MM.1S (cell line): Measurements from ENCODE around the gene BAZ1B.
"Not testable (repeated sequence)": the region's sequence is repeated elsewhere in the genome, so short reads cannot be mapped to it uniquely, and the experiment has no call there.

Experiments used
- DNase-seq: peaks from one replicate; pipeline ENCODE4 v3.0.0-alpha.2; 2015
- H2AFZ ChIP-seq: fragments of 300-600 bp; sonication (generic); 2 replicates; pipeline ENCODE4 v1.6.0; 2016; ENCODE audit warnings: antibody characterized with exemption, low read length
- H3F3A ChIP-seq: fragments of 300-600 bp; sonication (generic); 2 replicates; pipeline ENCODE4 v1.6.1; 2016; ENCODE audit warnings: mild to moderate bottlenecking, antibody characterized with exemption, low read length, moderate library complexity, mixed read lengths; ENCODE audit not compliant: insufficient read depth
- H3K27ac ChIP-seq: fragments of 300-600 bp; sonication (generic); 2 replicates; pipeline ENCODE4 v1.5.1; 2016; ENCODE audit warnings: mild to moderate bottlenecking, low read length
- H3K27me3 ChIP-seq: fragments of 300-600 bp; sonication (generic); replicated peaks from 2 replicates; pipeline ENCODE4 v1.6.0; 2016; ENCODE audit warnings: low read length; ENCODE audit not compliant: insufficient read depth
- H3K36me3 ChIP-seq: fragments of 300-600 bp; sonication (generic); replicated peaks from 2 replicates; pipeline ENCODE4 v1.6.1; 2016; ENCODE audit warnings: mild to moderate bottlenecking, low read length, mixed read lengths; ENCODE audit not compliant: insufficient read depth
- H3K4me1 ChIP-seq: fragments of 300-600 bp; sonication (generic); 2 replicates; pipeline ENCODE4 v1.6.1; 2016; ENCODE audit warnings: low read length, mixed read lengths
- H3K4me2 ChIP-seq: fragments of 300-600 bp; sonication (generic); 2 replicates; pipeline ENCODE4 v1.6.0; 2016; ENCODE audit warnings: low read depth, low read length
- H3K4me3 ChIP-seq: fragments of 300-600 bp; sonication (generic); 2 replicates; pipeline ENCODE4 v1.5.1; 2016; ENCODE audit warnings: low read length, mixed read lengths
- H3K79me2 ChIP-seq: fragments of 300-600 bp; sonication (generic); 2 replicates; pipeline ENCODE4 v1.6.1; 2016; ENCODE audit warnings: mixed run types, low read length, mixed read lengths
- H3K9ac ChIP-seq: fragments of 300-600 bp; sonication (generic); 2 replicates; pipeline ENCODE4 v1.6.1; 2016; ENCODE audit warnings: low read length, mixed read lengths
- H3K9me2 ChIP-seq: fragments of 300-600 bp; sonication (generic); replicated peaks from 2 replicates; pipeline ENCODE4 v1.6.1; 2016; ENCODE audit warnings: mild to moderate bottlenecking, low read length, mixed read lengths; ENCODE audit not compliant: insufficient read depth
- H3K9me3 ChIP-seq: fragments of 300-600 bp; sonication (generic); replicated peaks from 2 replicates; pipeline ENCODE4 v1.6.1; 2016; ENCODE audit warnings: mild to moderate bottlenecking, low read length, mixed read lengths; ENCODE audit not compliant: insufficient read depth
- H4K20me1 ChIP-seq: fragments of 300-600 bp; sonication (generic); 2 replicates; pipeline ENCODE4 v1.6.1; 2016; ENCODE audit warnings: mild to moderate bottlenecking, low read length, moderate library complexity, mixed read lengths; ENCODE audit not compliant: insufficient read depth
- CTCF ChIP-seq: fragments of 300-600 bp; sonication (generic); IDR thresholded peaks from 2 replicates; pipeline ENCODE4 v1.5.1; 2016; ENCODE audit warnings: antibody characterized with exemption, low read length, mixed read lengths
- EZH2 ChIP-seq: fragments of 300-600 bp; sonication (generic); optimal IDR thresholded peaks from 2 replicates; pipeline ENCODE3; 2017; ENCODE audit warnings: low read depth, mild to moderate bottlenecking, antibody characterized with exemption, low read length, mixed read lengths
- EZH2phosphoT487 ChIP-seq: fragments of 300-600 bp; sonication (generic); IDR thresholded peaks from 2 replicates; pipeline ENCODE4 v1.6.1; 2018; ENCODE audit warnings: antibody characterized with exemption, low read length

The BAZ1B gene

GRCh38 chr7:73504017-73504416 lies 18.1 kb downstream of the BAZ1B start:
- Histone ChIP-seq H3K27me3 (no peaks in the 10 kb centered on the region), H3K36me3 (peaks cover 34% of the 10 kb centered on the region), H3K4me1 (no peaks in the 10 kb centered on the region), H2AFZ (no peak overlapping the region), H3K9me3 (no peaks in the 10 kb centered on the region), H3K4me3 (no peak overlapping the region), H3K27ac (no peak overlapping the region), H3K9me2 (no peaks in the 10 kb centered on the region), H3K4me2 (no peak overlapping the region), H4K20me1 (peaks cover 7% of the 10 kb centered on the region; the same call in 1 of the 2 replicates), H3K79me2 (peaks cover 89% of the 10 kb centered on the region), H3F3A (no peaks in the 10 kb centered on the region), H3K9ac (no peak overlapping the region)
- TF ChIP-seq CTCF, result no peak
- no peak for TF ChIP-seq EZH2
- no peak for TF ChIP-seq EZH2phosphoT487
- DNase-seq, result no peak

GRCh38 chr7:73503229-73503628 lies 18.9 kb downstream of the BAZ1B start:
- H3K79me2 ChIP-seq, result peaks cover 89% of the 10 kb centered on the region
- TF ChIP-seq CTCF (no peak), EZH2phosphoT487 (no peak), EZH2 (no peak)
- H4K20me1 ChIP-seq, result peaks cover 7% of the 10 kb centered on the region; the same call in 1 of the 2 replicates

GRCh38 chr7:73496626-73497025 lies 25.5 kb downstream of the BAZ1B start:
- DNase-seq, result no peak
- no peaks in the 10 kb centered on the region; the same call in 1 of the 2 replicates for H3F3A ChIP-seq
- peaks cover 20% of the 10 kb centered on the region for H3K36me3 ChIP-seq
- no peaks in the 10 kb centered on the region for H3K9me3 ChIP-seq
- no peak overlapping the region for H2AFZ ChIP-seq
- peaks cover 10% of the 10 kb centered on the region; the same call in 1 of the 2 replicates for H4K20me1 ChIP-seq
- no peak overlapping the region for H3K4me2 ChIP-seq
- no peak overlapping the region for H3K27ac ChIP-seq
- H3K4me3 ChIP-seq, result no peak overlapping the region
- no peaks in the 10 kb centered on the region for H3K27me3 ChIP-seq
- H3K79me2 ChIP-seq, result peaks cover 87% of the 10 kb centered on the region
- H3K9ac ChIP-seq, result no peak overlapping the region
- H3K4me1 ChIP-seq, result no peaks in the 10 kb centered on the region
- no peaks in the 10 kb centered on the region for H3K9me2 ChIP-seq
- no peak for TF ChIP-seq EZH2phosphoT487
- TF ChIP-seq EZH2, result no peak
- TF ChIP-seq CTCF, result no peak

More at GRCh38 chr7:73503229-73503628, 18.9 kb downstream of the BAZ1B start:
- Histone ChIP-seq H3K9me3 (no peaks in the 10 kb centered on the region), H3F3A (no peaks in the 10 kb centered on the region), H3K4me1 (no peaks in the 10 kb centered on the region), H3K36me3 (peaks cover 31% of the 10 kb centered on the region), H3K27ac (no peak overlapping the region), H3K4me2 (no peak overlapping the region), H3K9ac (no peak overlapping the region), H2AFZ (no peak overlapping the region), H3K4me3 (no peak overlapping the region), H3K27me3 (no peaks in the 10 kb centered on the region), H3K9me2 (no peaks in the 10 kb centered on the region)
- no peak for DNase-seq

DNA sequence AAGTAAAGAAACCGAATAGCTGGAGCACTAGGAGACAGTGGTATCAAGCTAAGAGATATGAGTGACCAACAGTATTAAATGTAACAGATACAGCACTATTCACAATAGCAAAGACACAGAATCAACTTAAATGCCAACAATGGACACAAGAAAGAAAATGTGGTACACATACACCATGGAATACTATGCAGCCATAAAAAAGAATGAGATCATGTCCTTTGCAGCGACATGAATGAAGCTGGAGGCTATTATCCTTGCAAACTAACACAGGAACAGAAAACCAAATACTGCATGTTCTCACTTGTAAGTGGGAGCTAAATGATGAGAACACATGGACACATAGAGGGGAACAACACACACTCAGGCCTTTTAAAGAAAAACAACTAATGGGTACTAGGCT lies 26.6 kb downstream of the BAZ1B start:
- peaks cover 10% of the 10 kb centered on the region; the same call in 1 of the 2 replicates for H4K20me1 ChIP-seq
- not testable (repeated sequence) for H3K27ac ChIP-seq, H3K27me3 ChIP-seq, H3F3A ChIP-seq, H3K9ac ChIP-seq, H3K4me3 ChIP-seq, DNase-seq, H2AFZ ChIP-seq, H3K4me1 ChIP-seq, H3K9me3 ChIP-seq, H3K9me2 ChIP-seq, H3K4me2 ChIP-seq
- H3K79me2 ChIP-seq, result peaks cover 88% of the 10 kb centered on the region
- H3K36me3 ChIP-seq, result peaks cover 15% of the 10 kb centered on the region
